Stimulated activated memory B cell treated with anti-CD40 and anti-IgM and Interleukin-4, amounts not matched to agents 10 μg/mL and 1 μg/mL and 100 μg/mL, for 72 hours (primary cell): ENCODE results near the gene FILIP1L.

Experiments
- ATAC-seq: fragments of 150-1000 bp; cut with Tn5 transposase; 2 replicates; pipeline ENCODE4 v1.10.0; 2021
- H3K27ac Mint-ChIP-seq: one replicate; pipeline ENCODE4 v1.8.0; 2022; ENCODE audit warnings: mild to moderate bottlenecking, mixed read lengths
- H3K27me3 Mint-ChIP-seq: one replicate; pipeline ENCODE4 v1.8.0; 2022; ENCODE audit warnings: mixed read lengths
- H3K36me3 Mint-ChIP-seq: one replicate; pipeline ENCODE4 v1.8.0; 2022; ENCODE audit warnings: mixed read lengths
- H3K4me1 Mint-ChIP-seq: one replicate; pipeline ENCODE4 v1.8.0; 2022; ENCODE audit warnings: mixed read lengths
- H3K4me3 Mint-ChIP-seq: one replicate; pipeline ENCODE4 v1.8.0; 2022; ENCODE audit warnings: mild to moderate bottlenecking, moderate library complexity, mixed read lengths
- H3K9me3 Mint-ChIP-seq: one replicate; pipeline ENCODE4 v1.8.0; 2022; ENCODE audit warnings: mixed read lengths

FILIP1L gene

DNA sequence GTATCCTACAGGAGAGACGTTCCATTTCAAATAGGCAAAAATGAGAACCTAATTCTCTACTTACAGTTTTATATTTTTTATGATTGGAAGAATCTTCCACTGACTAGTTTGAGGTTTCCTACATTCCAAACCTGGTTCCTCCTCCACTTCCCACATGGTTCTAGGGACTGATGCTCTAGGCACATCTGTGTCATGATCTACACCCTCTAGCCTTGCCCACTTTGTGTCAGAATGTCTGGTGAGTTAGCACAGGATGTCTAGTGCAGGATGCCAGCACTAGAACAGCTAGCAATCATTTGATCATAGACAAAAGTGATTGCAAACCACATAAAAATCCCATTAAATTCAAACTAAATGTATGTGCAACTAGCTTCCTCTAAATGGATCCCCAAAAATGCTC, 26.7 kb upstream of the FILIP1L start:
- H3K27ac Mint-ChIP-seq, result no peak overlapping the region
- no peaks in the 10 kb centered on the region for H3K27me3 Mint-ChIP-seq
- H3K9me3 Mint-ChIP-seq, result peaks cover 15% of the 10 kb centered on the region
- H3K4me3 Mint-ChIP-seq, result no peak overlapping the region
- peaks cover 11% of the 10 kb centered on the region for H3K4me1 Mint-ChIP-seq
- H3K36me3 Mint-ChIP-seq, result peaks cover 58% of the 10 kb centered on the region
- ATAC-seq, result no peak

- Mint-ChIP-seq H3K36me3 (peaks cover 39% of the 10 kb centered on the region), H3K9me3 (no peaks in the 10 kb centered on the region), H3K27me3 (no peaks in the 10 kb centered on the region), H3K4me1 (no peaks in the 10 kb centered on the region), H3K4me3 (no peak overlapping the region), H3K27ac (no peak overlapping the region)
- no peak for ATAC-seq
Observed at GRCh38 chr3:100136921-100137320, 22.6 kb upstream of the FILIP1L start.

GRCh38 chr3:100131241-100131640, 16.9 kb upstream of the FILIP1L start:
- ATAC-seq, result no peak
- Mint-ChIP-seq H3K27ac (no peak overlapping the region), H3K4me1 (no peaks in the 10 kb centered on the region), H3K9me3 (no peaks in the 10 kb centered on the region), H3K36me3 (peaks cover 5% of the 10 kb centered on the region), H3K27me3 (no peaks in the 10 kb centered on the region), H3K4me3 (no peak overlapping the region)

- Mint-ChIP-seq H3K4me3 (no peak overlapping the region), H3K36me3 (peaks cover 4% of the 10 kb centered on the region), H3K4me1 (no peaks in the 10 kb centered on the region), H3K27ac (no peak overlapping the region), H3K9me3 (no peaks in the 10 kb centered on the region), H3K27me3 (no peaks in the 10 kb centered on the region)
- no peak for ATAC-seq
Observed at GRCh38 chr3:100129941-100130340, 15.6 kb upstream of the FILIP1L start.

- Mint-ChIP-seq H3K4me1 (no peaks in the 10 kb centered on the region), H3K27ac (no peak overlapping the region), H3K36me3 (peaks cover 7% of the 10 kb centered on the region), H3K9me3 (no peaks in the 10 kb centered on the region), H3K4me3 (no peak overlapping the region), H3K27me3 (no peaks in the 10 kb centered on the region)
- no peak for ATAC-seq
Observed at GRCh38 chr3:100128565-100128964, 14.3 kb upstream of the FILIP1L start.

DNA sequence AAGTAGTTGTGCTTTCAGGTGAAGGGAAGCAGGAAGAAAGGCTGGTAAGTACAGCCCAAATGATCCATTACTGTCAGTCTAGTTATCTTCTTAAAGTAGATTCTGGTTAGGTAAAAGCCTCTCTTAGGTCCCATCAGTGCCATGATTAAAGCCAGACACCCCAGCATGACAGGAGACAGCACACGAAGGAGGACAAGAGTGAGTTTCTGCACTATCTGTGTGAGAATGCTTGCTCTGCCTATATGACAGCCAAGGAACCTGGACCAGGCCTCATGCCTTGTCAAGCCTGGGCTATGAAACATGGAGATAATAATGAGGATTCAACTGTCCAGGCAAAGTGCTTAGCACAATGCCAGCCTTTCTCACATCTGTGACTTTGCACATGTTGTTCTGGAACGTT, 13.5 kb upstream of the FILIP1L start:
- H3K4me1 Mint-ChIP-seq, result no peaks in the 10 kb centered on the region
- H3K4me3 Mint-ChIP-seq, result no peak overlapping the region
- no peak for ATAC-seq
- no peak overlapping the region for H3K27ac Mint-ChIP-seq
- peaks cover 7% of the 10 kb centered on the region for H3K36me3 Mint-ChIP-seq
- no peaks in the 10 kb centered on the region for H3K27me3 Mint-ChIP-seq
- no peaks in the 10 kb centered on the region for H3K9me3 Mint-ChIP-seq

DNA sequence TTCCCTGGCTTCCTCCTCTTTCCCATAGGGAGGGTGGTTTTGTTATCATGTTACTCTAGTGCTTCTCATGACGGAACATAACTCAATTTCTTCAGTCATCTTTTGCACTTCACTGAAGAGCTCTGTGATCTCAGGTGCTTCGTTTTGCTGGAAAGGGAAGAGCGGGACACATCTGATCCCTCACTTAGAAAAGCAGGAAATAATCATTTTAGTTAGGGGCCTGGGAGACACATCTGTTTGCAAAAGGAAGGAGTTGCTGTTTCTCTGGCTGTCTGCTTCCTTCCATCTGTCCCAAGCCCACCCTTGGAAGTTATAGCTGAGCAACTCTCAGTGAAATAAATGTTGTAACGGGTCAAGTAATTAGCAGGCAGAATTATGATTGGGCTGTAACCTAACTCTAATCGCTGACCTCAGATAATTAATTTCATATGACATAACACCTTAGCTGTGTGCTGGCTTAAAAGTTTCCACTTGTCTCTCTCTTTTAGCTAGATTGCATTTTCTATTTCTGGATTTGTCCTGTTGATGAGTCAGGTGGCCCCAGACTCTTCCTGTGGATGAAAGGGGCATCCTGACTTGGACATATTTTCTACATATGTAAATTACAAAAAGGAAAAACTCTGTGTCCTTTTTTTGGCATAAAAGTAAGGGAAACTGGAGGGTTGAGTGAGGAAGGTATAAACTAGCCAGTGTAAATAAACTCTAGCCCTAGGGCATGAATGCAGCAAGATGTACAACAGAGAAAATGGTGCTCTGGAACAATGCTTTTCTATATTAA, 11.0 kb upstream of the FILIP1L start:
- no peak overlapping the region for H3K4me3 Mint-ChIP-seq
- H3K9me3 Mint-ChIP-seq, result peaks cover 2% of the 10 kb centered on the region
- no peak overlapping the region for H3K27ac Mint-ChIP-seq
- ATAC-seq, result no peak
- no peaks in the 10 kb centered on the region for H3K4me1 Mint-ChIP-seq
- H3K36me3 Mint-ChIP-seq, result peaks cover 9% of the 10 kb centered on the region
- no peaks in the 10 kb centered on the region for H3K27me3 Mint-ChIP-seq

- peaks cover 15% of the 10 kb centered on the region for H3K36me3 Mint-ChIP-seq
- H3K27ac Mint-ChIP-seq, result no peak overlapping the region
- ATAC-seq, result peak; percentile 61
- H3K27me3 Mint-ChIP-seq, result no peaks in the 10 kb centered on the region
- H3K9me3 Mint-ChIP-seq, result peaks cover 2% of the 10 kb centered on the region
- no peak overlapping the region for H3K4me3 Mint-ChIP-seq
- no peaks in the 10 kb centered on the region for H3K4me1 Mint-ChIP-seq
Observed at GRCh38 chr3:100124201-100124761, 10.0 kb upstream of the FILIP1L start.

DNA sequence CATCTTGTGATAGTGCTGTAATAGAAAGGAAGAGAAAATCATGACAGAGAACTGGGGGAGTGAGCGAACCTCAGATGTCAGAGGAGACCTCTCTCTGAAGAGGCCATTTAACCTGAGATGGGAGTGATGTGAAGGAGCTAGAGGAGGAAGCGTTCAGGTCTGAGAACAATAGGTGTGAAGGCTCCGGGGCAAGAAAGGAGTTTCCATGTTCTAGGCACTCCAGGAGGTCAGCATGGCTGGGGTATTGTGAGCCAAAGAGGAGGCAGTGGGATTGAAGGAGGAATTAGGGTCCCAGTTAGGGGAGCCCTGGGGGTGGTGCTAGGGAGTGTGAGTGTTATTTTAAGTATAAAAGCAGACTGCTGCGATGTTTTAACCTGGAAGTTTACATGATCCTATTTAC, 8.8 kb upstream of the FILIP1L start:
- H3K4me3 Mint-ChIP-seq, result no peak overlapping the region
- H3K27me3 Mint-ChIP-seq, result no peaks in the 10 kb centered on the region
- H3K4me1 Mint-ChIP-seq, result no peaks in the 10 kb centered on the region
- peaks cover 17% of the 10 kb centered on the region for H3K36me3 Mint-ChIP-seq
- peaks cover 2% of the 10 kb centered on the region for H3K9me3 Mint-ChIP-seq
- no peak overlapping the region for H3K27ac Mint-ChIP-seq
- ATAC-seq, result no peak

DNA sequence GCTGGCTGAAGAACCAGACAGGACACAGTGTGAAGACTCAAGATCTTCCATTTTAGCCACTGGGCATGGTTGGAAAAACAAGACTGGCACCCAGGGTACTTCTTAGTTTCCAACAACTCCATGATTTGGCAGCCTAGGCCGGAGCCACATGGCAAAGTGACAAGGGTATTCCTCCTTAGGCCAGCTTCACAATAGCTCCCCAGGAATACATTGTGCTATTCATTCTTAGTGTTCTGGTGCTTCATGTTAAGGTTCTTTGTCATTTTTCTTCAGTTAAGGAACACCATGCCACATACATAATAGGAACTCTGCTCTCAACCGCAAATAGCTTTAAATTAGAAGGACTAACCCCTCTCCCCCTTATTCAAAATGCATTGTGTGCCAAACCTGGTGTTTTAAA, 8.0 kb upstream of the FILIP1L start:
- ATAC-seq, result no peak
- H3K27ac Mint-ChIP-seq, result no peak overlapping the region
- H3K36me3 Mint-ChIP-seq, result peaks cover 17% of the 10 kb centered on the region
- H3K4me1 Mint-ChIP-seq, result no peaks in the 10 kb centered on the region
- H3K27me3 Mint-ChIP-seq, result no peaks in the 10 kb centered on the region
- no peak overlapping the region for H3K4me3 Mint-ChIP-seq
- H3K9me3 Mint-ChIP-seq, result peaks cover 2% of the 10 kb centered on the region

DNA sequence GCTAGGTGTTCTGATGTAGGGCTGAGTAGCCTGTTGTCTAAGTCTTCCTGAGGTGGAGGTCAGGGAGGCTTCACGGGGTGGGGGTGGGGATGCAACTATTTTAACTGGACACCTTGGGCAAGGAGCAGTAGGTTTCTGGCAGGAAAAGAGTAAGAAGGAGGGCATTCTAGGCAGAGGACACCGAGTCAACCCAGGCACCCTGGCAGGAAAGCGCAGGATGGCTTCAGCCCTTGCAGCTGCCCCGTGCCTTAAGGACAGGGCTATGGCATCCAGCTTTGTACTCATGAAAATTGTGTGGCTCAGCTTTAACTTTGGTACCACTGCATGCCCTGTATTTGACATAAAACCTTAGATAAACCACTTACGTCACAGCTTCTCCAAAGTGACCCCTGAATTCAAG, 6.4 kb upstream of the FILIP1L start:
- Mint-ChIP-seq H3K4me3 (no peak overlapping the region), H3K9me3 (peaks cover 2% of the 10 kb centered on the region), H3K27me3 (no peaks in the 10 kb centered on the region), H3K4me1 (no peaks in the 10 kb centered on the region), H3K36me3 (peaks cover 17% of the 10 kb centered on the region), H3K27ac (no peak overlapping the region)
- no peak for ATAC-seq

- H3K27me3 Mint-ChIP-seq, result no peaks in the 10 kb centered on the region
- H3K9me3 Mint-ChIP-seq, result peaks cover 2% of the 10 kb centered on the region
- no peak overlapping the region for H3K27ac Mint-ChIP-seq
- no peak for ATAC-seq
- H3K4me1 Mint-ChIP-seq, result no peaks in the 10 kb centered on the region
- peaks cover 14% of the 10 kb centered on the region for H3K36me3 Mint-ChIP-seq
- H3K4me3 Mint-ChIP-seq, result no peak overlapping the region
Observed at GRCh38 chr3:100120012-100120411, 5.7 kb upstream of the FILIP1L start.

GRCh38 chr3:100117093-100117492, 2.8 kb upstream of the FILIP1L start:
- Mint-ChIP-seq H3K27ac (no peak overlapping the region), H3K4me1 (no peaks in the 10 kb centered on the region), H3K4me3 (no peak overlapping the region), H3K27me3 (no peaks in the 10 kb centered on the region), H3K9me3 (peaks cover 2% of the 10 kb centered on the region), H3K36me3 (peaks cover 16% of the 10 kb centered on the region)
- no peak for ATAC-seq

DNA sequence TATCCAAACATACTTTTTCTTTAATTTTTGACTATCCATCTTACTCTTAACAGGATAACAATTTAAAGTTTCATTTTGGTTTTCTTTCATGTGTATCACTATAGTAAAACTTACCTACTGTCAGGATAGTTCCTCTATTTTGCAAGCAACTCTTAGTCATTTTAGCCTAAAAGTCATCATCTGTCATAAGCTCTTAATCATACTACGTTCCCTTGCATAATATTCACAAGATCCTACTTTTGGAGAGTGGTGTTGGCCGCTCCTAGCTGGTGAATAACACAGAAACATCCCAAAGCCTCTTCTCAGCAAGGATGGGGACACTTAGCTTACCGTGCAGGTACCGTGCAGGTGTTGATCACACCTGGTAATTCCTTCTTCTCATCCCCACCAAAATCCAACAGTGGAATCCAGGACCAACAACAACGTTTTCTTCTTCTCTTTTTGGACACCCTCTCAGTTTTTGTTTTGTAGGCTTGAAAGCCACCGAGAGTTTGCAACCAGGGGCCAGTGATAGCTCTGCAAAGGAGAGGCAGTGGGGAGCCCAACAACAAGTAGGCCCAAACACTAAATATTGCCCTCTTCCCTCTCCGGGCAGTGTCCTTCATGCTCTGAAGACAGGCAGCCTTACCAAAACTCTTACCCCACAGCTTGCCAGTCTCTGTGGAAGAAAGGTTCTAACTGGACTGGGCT, 433 bp downstream of the FILIP1L start:
- H3K36me3 Mint-ChIP-seq, result peaks cover 13% of the 10 kb centered on the region
- no peaks in the 10 kb centered on the region for H3K9me3 Mint-ChIP-seq
- H3K4me1 Mint-ChIP-seq, result no peaks in the 10 kb centered on the region
- ATAC-seq, result no peak
- H3K4me3 Mint-ChIP-seq, result no peak overlapping the region
- no peak overlapping the region for H3K27ac Mint-ChIP-seq
- H3K27me3 Mint-ChIP-seq, result no peaks in the 10 kb centered on the region

DNA sequence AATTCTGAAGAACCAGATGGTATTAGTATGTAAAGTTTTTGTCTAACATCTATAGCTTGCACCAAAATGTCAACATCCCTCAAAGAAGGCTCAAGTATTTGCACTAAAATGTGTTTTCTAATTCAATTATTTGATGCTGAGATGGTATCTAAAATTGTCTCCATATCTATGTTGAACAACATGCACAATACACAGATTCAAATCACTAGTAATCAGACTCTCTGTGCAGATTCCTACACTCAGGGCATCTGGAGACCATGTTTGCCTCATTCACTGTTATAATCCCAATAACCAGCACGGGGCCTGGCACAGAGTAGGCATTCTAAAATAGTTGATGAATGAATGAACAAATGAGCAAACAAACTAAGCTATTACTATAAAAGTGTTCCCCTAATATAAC, 2.6 kb downstream of the FILIP1L start:
- Mint-ChIP-seq H3K27ac (no peak overlapping the region), H3K9me3 (no peaks in the 10 kb centered on the region), H3K4me3 (no peak overlapping the region), H3K4me1 (no peaks in the 10 kb centered on the region), H3K27me3 (no peaks in the 10 kb centered on the region), H3K36me3 (peaks cover 13% of the 10 kb centered on the region)
- ATAC-seq, result no peak

- H3K4me3 Mint-ChIP-seq, result no peak overlapping the region
- ATAC-seq, result no peak
- H3K36me3 Mint-ChIP-seq, result peaks cover 13% of the 10 kb centered on the region
- peaks cover 8% of the 10 kb centered on the region for H3K4me1 Mint-ChIP-seq
- H3K9me3 Mint-ChIP-seq, result no peaks in the 10 kb centered on the region
- no peaks in the 10 kb centered on the region for H3K27me3 Mint-ChIP-seq
- no peak overlapping the region for H3K27ac Mint-ChIP-seq
Observed at GRCh38 chr3:100110162-100110561, 4.1 kb downstream of the FILIP1L start.
